NB4 (cell line): ENCODE data around the gene EMILIN1.

Experiments
- MAX ChIP-seq: IDR thresholded peaks from 2 replicates; pipeline ENCODE4 v1.6.1; 2011; ENCODE audit warnings: low read depth, low read length
- TF ChIP-seq, protein P1 (sequence below): IDR thresholded peaks from one replicate; pipeline ENCODE4 v1.5.1; 2012; ENCODE audit warnings: low read depth, low read length

GRCh38 chr2:27081984-27082772, 3.8 kb downstream of the EMILIN1 start:
- TF ChIP-seq, protein P1, sequence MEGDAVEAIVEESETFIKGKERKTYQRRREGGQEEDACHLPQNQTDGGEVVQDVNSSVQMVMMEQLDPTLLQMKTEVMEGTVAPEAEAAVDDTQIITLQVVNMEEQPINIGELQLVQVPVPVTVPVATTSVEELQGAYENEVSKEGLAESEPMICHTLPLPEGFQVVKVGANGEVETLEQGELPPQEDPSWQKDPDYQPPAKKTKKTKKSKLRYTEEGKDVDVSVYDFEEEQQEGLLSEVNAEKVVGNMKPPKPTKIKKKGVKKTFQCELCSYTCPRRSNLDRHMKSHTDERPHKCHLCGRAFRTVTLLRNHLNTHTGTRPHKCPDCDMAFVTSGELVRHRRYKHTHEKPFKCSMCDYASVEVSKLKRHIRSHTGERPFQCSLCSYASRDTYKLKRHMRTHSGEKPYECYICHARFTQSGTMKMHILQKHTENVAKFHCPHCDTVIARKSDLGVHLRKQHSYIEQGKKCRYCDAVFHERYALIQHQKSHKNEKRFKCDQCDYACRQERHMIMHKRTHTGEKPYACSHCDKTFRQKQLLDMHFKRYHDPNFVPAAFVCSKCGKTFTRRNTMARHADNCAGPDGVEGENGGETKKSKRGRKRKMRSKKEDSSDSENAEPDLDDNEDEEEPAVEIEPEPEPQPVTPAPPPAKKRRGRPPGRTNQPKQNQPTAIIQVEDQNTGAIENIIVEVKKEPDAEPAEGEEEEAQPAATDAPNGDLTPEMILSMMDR: no peak
- TF ChIP-seq MAX: no peak; the same call in 1 of the 2 replicates
